HG02885 (cell line): Measurements from ENCODE around the gene TBC1D2B.

Experiments used
- ATAC-seq: cut with Tn5 transposase; IDR thresholded peaks from one replicate; pipeline ENCODE4 v1.9.1; 2021; ENCODE audit warnings: mild to moderate bottlenecking; ENCODE audit not compliant: unreplicated experiment, poor library complexity

TBC1D2B gene

DNA sequence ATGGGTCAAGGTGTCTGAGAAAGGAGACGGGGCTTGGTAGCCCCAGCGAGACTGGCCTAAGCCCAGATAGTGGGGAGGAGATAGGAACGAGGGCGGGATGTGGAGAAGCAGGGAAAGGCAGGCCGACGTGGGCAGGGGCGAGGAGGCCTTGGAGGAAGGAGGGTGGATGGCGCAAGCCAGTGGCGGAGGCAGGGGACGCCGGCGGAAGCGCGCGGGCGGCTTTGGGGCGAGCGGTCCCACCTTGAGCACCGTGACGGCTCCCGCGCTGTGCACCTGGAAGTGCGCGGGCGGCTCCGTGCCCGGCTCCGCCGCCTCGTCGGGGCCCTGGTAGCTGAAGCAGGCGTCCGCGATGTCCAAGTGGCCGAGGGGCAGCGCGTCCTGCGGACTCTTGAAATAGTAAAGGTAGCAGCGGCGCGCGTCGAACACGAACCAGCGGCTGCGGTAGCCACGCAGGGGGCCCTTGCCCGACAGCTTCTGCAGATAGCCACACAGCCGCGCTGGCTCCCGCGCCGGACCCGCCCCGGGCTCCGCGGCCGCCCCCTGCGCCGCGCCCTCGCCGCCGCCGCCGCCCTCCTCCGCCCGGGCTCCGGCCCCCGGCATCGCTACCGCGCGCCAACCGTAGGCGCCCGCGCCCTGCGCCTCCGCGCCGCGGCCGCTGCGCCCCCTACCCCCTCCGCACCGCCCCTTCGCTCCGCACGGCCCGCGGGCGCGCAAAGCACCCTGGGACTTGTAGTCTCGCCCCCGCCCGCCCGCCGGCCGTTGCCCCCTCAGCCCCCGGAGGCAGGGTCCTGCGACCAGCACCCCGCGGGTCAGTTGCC, at the start of gene TBC1D2B:
TSS of gene TBC1D2B (minus strand) at position 659 of the 818 bp plus-strand sequence. CDS start at position 600, 59 bp downstream.
- peak; percentile 81 for ATAC-seq

DNA sequence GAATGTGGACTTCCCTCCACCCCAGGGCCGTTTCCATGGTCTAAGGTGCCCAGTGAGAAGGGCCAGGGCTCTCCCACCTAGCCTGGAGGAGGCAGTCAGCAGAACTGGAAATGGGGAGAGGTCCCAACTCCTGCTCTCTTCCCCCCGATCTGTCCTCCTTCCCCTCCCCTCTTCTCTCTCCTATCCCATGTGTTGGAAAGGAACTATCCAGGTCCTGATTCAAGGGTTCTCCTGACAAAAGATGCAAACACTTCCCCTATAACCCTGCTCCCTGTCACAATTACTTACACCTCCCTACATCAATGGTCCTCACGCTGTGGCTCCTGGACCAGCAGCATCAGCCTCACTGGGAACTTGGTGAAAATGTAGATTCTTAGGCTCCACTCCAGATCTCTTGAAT, 47.8 kb upstream of the TBC1D2B start:
- ATAC-seq, result no peak

DNA sequence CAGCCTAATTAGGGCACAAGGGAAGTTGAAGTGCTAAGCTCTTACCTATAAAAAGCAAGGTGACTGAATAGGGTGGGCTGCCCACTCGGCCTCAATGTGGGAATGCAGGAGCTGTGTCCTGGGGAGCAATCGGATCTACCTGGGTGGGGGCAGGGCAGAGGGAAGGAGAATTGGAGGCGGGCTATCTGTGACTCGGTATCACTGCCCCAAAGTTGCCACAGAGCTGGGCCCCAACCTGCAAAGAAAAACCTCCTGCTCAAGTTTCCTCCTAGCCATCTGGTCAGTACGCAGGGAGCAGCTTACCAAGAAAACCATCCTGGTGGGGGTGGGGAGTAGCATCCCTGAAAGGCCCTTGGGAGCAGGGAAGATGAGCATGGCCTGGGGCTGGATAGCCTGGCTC, 43.0 kb upstream of the TBC1D2B start:
- ATAC-seq, result no peak

DNA sequence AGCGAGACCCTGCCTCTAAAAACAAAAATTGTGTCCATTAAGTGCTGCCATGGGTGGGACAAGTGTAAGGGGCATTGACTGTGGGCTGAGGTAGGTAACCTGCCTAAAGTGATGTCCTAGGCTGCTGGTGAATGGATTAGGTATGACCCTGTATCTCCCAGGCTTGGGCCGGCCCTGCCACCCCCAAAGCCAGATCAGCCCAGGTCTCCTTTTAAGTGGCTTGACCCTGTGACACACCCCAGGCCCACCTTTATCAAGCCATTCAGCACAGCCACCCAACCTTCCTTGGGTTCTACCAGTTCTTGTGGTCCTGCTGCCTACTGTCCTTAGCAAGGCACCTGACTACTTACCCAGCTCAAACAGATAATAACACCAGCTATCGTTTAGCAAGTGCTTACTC, 35.0 kb upstream of the TBC1D2B start:
- ATAC-seq, result no peak

DNA sequence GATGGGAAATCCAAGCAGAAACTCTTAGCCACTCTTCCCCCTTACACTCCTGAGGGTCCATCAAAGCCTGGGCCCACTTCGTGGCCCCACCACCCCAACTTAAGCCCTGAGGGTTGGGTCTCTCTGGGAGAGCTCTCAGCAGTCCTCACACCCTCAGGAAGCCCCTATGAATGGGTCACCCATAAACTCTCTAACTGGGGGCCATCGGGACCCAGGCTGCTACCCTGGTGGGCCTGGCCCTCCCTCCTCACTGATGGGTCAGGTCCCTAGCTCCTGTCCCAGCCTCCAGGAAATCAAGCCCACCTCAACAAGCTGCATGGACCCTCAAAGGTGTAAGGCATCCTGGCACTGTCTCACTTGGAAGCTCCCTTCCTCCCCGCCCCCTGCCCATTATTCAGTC, 34.3 kb upstream of the TBC1D2B start:
- no peak for ATAC-seq

DNA sequence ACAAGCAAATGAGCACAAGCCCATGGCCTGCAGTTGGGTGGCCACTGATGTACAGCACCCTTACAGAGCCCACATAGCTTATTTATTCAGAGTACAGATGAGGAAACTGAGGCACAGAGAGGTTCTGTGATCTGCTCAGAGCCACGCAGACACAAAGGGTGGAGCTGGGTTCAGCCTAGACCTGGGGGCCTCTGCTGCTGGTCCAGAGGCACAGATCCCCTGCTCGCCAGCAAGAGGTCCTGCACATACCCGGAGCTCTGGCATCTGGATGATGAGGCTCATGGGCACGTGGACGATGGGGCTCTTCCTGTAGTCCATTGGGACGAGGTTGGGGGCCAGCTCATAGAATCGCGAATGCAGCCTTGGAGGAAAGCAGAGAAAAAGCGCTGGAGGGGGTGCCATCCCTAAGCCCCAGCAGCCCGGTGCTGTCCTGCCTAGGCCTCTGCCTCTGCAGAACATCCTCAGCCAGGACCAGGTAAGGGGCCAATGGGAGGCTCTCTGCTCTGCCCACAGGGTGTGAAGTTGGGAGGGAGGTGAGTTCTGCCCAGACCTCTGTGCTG, 33.5 kb upstream of the TBC1D2B start:
- no peak for ATAC-seq

DNA sequence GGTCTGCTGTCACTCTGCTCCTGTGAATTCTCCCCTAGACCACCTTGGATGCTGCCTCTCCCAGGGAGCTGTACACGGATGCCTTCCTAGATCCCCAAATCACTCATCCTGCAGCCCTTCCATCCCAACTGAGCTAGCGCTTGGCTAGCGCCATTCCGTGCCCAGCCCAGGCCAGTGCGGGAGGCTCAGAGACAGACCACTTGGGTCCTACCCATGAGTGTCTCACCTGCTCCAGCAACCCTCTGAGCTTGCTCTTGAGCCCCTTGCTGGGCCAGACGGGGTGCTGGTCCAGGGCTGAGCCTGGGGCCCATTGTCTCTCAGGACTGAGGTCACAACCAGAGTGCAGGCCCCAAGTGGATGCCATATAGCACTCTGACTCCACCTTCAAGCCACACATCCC, 32.6 kb upstream of the TBC1D2B start:
- ATAC-seq, result no peak

DNA sequence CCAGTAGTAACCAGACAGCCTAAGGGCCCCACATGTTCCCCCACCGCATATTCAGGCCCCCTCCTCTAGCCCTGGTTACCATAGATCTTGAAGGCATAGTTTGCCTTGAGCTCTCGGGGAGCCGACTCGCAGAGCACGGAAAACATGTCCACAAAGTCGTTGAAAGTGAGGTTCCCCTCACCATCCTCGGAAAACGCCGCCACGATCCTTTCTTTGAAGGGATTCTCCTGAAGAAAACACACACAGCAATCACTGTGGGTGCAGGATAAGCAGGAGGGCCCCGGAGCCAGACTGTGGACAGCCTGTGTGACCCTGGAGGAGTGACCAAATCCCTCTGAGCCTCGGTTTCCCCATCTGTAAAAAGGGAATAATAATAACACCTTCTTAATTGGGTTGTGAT, 31.6 kb upstream of the TBC1D2B start:
- no peak for ATAC-seq

DNA sequence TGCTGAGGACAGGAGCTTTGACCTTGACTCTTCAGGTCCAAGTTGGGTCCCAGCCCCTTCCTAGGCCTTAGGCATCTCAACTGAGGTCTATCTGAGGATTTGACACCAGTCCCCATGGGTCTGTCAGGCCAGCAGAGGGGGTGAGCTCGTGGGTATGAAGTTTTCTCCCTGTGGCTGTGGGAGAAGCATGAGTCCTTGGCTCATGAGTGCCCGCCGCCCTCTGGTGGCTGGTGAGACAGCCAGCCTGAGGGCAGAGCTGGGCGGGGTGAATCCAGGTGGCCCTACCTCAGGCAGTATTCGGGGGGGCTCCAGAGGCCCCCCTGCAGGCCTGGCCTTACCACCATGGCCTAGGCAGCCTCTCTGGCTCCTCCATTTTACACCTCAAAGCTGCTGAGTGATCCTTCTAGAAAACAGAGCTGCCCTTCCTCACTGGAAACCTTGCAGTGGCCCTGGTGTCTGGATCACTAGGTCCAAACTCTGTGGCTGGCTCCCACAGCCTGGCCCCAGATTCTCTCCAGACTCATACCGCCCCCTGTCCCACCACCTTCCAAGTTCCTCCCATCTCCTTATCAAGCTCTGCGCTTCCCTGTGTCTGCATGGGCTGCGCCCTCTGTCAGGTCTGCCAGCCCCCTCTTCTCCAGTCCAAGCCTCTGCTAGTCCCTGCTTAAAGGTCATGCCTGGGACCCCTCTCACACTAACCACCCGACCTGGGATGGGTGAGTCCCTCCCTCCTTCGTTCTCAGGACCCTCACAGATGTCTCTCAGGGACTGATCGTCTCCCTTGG, 31.0 kb upstream of the TBC1D2B start:
- ATAC-seq, result no peak

DNA sequence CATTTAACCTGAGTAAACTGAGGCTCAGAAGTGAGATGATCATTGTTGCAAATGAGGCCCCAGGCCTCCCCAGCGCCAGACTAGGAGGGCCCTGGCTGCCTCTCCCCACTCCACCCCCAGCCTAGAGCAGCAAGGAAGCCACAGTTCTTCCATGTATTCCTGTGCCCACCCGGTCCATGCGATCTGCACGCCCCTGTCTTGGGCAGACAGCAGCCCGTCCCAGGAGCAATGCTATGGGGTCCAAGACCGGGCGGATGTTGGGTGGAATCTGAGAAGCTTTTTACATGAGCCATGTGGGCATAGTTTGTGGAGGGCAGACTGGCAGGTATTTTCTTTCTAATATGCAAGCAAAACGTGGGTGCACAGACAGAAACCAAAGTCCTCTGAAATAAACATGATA, 30.0 kb upstream of the TBC1D2B start:
- no peak for ATAC-seq

DNA sequence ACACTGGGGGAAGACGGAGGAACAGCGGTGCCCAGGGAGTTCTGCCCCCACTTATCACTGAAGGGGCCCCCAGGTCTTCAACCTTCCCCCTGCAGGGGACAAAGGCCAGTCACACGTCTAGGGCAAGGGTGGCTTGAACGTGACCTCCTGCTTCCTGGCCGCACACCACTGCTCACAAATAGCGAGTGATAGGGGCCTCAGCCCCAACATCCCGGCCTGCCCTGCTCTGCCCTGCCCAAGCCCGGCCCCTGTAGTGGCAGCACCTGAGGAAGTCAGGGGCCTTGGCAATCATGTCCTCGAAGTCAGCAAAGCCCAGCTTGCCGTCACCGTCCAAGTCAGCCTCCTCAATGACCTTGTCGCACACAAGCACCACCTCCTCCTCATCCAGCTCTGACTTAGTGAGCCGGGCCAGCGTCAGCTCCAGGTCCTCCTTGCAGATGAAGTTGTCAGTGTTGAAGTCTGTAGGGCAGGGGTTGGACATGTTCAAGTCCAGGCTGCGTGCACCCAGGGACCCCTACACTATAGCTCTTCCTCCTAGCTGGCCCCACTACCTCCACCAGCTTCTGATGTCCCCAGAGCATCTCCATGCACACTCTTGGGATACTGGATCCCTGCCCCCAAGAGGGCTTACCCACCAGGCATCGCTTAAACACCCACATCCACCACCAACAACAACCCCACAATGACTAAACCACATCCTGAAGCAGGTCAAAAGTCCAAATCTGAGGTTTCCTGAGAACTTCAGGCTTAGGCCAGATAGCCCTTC, 28.1 kb upstream of the TBC1D2B start:
- ATAC-seq, result no peak

DNA sequence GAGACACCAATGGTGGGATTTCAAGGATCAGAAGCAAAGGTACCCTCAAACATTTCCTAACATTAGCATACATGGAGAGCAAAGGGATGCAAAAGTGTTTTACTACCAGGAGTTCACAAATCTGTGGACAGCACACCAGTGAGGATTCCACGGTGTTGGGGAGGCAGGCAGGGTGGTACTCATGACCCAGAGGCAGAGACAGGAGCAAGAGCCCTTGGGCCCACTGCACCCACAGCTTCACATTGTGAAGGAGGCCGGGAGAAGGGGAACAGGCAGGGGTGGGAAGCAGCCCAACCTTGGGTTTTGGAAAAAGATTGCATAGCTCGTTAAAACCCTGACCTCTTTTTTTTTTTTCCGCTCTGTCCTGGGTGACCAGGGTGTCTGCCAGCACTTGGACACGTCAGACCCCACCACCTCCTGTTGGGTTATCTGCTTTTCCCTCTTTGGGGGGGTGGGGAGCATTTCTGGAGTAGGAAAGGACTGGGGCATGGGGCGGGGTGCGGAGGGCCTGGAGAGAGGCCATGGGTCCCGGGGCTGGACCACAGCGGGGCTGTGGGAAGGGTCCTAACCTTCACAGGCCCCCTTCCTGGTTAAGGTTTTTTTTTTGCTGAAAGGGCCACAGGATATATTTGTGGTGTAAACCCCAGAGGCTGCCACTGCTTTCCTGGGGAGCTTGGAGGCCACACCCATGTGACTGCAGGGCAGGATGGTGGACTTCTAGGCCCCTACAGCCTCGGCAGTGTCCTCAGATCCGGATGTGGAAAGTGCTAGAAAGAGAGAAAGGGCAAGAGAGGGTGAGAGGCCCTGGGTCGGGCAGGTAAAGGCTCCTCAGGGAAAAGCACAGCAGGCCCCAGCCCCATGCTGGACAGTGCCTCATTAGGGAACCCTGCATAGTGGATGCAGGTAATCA, 27.3 kb upstream of the TBC1D2B start:
- ATAC-seq, result no peak

DNA sequence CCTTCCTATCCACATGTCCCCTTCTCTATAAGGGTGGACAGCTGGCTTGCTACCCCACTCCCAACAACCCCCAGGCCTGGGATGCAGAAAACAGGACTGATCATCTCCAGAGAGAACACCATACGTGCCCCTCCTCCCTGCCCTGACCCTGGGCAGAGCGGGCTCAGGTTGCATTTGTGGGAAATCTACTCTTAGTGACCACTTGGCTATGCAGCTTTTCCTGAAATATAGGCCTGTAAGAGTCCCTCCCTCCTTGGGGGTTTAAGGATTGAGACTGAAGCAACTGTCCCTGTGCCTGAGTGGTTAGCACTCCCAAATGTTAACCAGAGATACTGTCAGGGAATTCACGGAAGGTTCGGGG, 26.6 kb upstream of the TBC1D2B start:
- no peak for ATAC-seq

DNA sequence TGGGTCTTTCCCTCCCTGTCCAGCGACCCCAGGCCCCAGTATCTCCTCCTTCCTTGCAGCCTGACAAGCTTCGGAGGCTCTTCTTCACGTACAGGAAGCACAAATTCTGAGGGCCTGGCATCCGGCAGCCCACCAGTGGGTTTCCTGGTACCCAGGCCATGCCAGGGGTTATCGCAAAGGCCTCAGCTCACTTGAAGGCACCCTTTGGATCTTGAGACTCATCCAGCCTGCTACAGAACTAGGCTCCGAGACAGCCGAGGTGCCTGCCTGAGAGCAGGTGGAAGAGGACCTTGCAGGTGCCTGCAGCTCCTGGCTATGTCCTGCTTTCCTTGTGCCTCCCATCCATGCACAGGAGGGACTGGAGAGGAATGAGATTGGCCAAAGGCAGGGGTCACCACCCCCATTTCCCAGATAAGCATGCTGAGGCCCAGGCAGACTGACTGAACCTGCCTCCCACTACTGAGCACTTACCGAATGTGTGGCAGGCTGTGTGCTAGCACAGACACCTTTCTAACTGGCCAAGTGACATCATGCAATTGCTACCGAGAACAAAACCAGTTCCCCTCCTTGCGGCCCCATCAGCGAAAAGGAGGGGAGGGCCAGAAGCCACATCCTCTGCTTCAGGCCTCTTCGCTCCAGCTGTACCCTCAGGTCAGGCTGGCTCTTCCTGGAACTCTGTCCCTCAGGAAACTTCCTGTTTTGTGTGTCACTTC, 26.1 kb upstream of the TBC1D2B start:
- peak; percentile 78 for ATAC-seq

DNA sequence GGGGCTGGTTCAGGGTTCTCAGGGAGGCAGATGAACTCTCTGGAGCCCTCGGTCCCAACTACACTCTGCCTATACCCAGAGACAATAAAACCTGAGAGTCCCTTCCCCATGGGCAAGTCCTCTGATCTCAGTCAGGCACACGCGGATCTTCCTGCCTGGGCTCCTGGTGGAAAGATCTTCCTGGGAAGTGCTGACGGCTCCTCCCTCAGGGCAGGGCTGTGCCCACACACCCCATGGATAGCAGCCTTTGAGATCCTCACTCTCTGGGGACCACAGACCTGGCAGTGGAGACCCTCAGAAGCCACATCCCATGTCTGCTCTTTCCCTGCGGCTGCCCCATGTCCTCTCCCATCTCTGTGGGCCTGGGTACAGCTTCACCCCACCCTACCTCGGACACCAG, 25.2 kb upstream of the TBC1D2B start:
- no peak for ATAC-seq

DNA sequence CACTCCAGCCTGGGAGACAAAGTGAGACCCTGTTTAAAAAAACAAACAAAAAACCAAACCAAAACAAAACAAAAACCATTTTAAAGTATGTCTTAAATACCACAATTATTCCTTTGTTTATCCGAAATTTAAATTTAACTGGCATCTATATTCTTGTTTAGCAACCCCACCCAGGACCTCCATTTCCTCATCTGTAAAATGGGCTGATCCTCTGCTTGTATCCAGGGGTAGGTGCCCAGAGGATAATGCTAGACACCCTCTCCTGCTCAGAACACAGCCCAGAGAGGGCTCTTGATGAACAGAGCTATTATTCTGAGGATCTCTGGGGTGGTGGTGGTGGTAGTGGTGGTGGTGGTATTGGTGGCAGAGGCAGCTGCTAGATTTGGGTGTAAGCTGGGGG, 24.7 kb upstream of the TBC1D2B start:
- ATAC-seq, result no peak

DNA sequence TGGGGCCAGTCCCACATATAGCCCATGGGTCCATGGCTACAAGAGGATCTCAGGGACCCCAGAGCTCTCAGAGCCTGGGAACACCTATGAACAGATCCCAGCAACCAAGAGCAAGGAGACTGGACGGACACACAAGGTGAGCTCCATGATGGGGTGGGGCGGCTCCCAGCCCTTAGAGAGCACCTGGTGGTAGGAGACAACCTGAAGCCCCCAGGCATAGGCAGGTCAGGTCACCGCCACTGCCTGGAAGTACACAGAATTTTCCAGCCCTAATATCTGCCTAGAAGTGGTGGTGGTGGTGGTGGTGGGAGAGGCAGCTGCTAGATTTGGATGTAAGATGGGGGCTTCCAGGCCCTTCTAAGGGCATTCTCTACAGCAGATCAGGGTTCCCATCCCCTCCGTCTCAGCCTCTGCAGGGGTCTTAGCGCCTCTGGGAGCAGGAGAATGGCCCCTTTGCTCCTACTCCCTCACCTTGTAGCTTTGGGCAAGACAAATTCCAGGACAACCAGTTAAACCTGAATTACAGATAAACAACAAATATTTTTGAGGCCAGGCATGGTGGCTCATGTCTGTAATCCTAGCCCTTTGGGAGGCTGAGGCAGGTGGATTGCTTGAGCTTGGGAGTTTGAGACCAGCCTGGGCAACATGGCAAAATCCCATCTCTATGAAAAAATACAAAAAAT, 24.1 kb upstream of the TBC1D2B start:
- ATAC-seq, result no peak

DNA sequence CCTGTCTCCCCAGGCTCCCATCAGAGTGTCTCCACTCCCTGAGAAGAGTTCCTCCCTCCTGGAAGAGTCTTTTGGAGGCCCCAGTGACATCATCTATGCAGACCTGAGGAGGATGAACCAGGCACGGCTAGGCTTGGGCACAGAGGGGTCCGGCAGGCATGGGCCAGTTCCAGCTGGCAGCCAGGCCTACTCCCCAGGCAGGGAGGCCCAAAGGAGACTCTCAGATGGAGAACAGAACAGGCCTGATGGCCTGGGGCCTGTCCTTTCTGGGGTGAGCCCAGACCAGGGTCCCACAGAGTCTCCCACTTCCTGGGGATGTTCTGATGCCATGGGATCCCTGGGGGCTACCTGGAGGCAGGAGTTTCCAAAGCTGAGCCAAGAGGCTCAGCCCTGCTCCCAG, 23.4 kb upstream of the TBC1D2B start:
- no peak for ATAC-seq
